Activated naive CD4-positive, alpha-beta T cell treated with anti-CD3 and anti-CD28 coated beads, Interleukin-2, amount 50 U/mL, for 24 hours (primary cell): ENCODE measurements around the gene TGM1.
A peak's percentile ranks its signal among the peaks of the same experiment; 100 is the strongest.

ENCODE experiments used
- H3K27ac Mint-ChIP-seq: one replicate; pipeline ENCODE4 v1.8.0; 2021; ENCODE audit warnings: mild to moderate bottlenecking, mixed read lengths
- H3K27me3 Mint-ChIP-seq: one replicate; pipeline ENCODE4 v1.8.0; 2021; ENCODE audit warnings: mixed read lengths
- H3K36me3 Mint-ChIP-seq: one replicate; pipeline ENCODE4 v1.8.0; 2021; ENCODE audit warnings: mixed read lengths
- H3K4me1 Mint-ChIP-seq: one replicate; pipeline ENCODE4 v1.8.0; 2021; ENCODE audit warnings: mixed read lengths
- H3K4me3 Mint-ChIP-seq: one replicate; pipeline ENCODE4 v1.8.0; 2021; ENCODE audit warnings: mild to moderate bottlenecking, mixed read lengths
- H3K9me3 Mint-ChIP-seq: one replicate; pipeline ENCODE4 v1.8.0; 2021; ENCODE audit warnings: mixed read lengths

TGM1 gene

GRCh38 chr14:24262821-24263733 is at the start of gene TGM1:
Gene TGM1 (minus strand): TSS chr14:24263177. CDS start chr14:24262352, 825 bp downstream.
- Mint-ChIP-seq H3K27ac (no peak within 1 kb of the TSS), H3K9me3 (no peaks in the 10 kb centered on the region)

GRCh38 chr14:24311837-24312615 is 49.0 kb upstream of the TGM1 start:
- peaks cover 4% of the 10 kb centered on the region for H3K36me3 Mint-ChIP-seq
- no peaks in the 10 kb centered on the region for H3K27me3 Mint-ChIP-seq
- peak overlapping the region; percentile 82 for H3K27ac Mint-ChIP-seq
- H3K4me1 Mint-ChIP-seq = peaks cover 75% of the 10 kb centered on the region
- H3K9me3 Mint-ChIP-seq = no peaks in the 10 kb centered on the region
- peak overlapping the region; percentile 80 for H3K4me3 Mint-ChIP-seq

More at GRCh38 chr14:24262821-24263733, at the start of gene TGM1:
- no peaks in the 10 kb centered on the region for H3K27me3 Mint-ChIP-seq
- H3K4me1 Mint-ChIP-seq = no peaks in the 10 kb centered on the region
- H3K36me3 Mint-ChIP-seq = peaks cover 8% of the 10 kb centered on the region
- H3K4me3 Mint-ChIP-seq = no peak within 1 kb of the TSS

GRCh38 chr14:24310646-24311604 is 47.9 kb upstream of the TGM1 start, which contains the start of gene LTB4R:
Gene LTB4R (plus strand): TSS chr14:24311502. CDS start chr14:24315652, 4,150 bp downstream.
- Mint-ChIP-seq H3K4me1 (peaks cover 75% of the 10 kb centered on the region), H3K27me3 (no peaks in the 10 kb centered on the region), H3K27ac (peak within 1 kb of the TSS; percentile 87), H3K36me3 (peaks cover 7% of the 10 kb centered on the region), H3K9me3 (no peaks in the 10 kb centered on the region), H3K4me3 (peak within 1 kb of the TSS; percentile 83)

GRCh38 chr14:24310265-24310645 is 47.3 kb upstream of the TGM1 start:
- Mint-ChIP-seq H3K27me3 (no peaks in the 10 kb centered on the region), H3K4me3 (peak overlapping the region; percentile 83), H3K36me3 (peaks cover 11% of the 10 kb centered on the region), H3K4me1 (peaks cover 71% of the 10 kb centered on the region), H3K9me3 (no peaks in the 10 kb centered on the region), H3K27ac (peak overlapping the region; percentile 87)

- H3K9me3 Mint-ChIP-seq = no peaks in the 10 kb centered on the region
- peaks cover 66% of the 10 kb centered on the region for H3K4me1 Mint-ChIP-seq
- peak within 1 kb of the TSS; percentile 87 for H3K27ac Mint-ChIP-seq
- H3K4me3 Mint-ChIP-seq = peak within 1 kb of the TSS; percentile 83
- no peaks in the 10 kb centered on the region for H3K27me3 Mint-ChIP-seq
- peaks cover 14% of the 10 kb centered on the region for H3K36me3 Mint-ChIP-seq
Measured at GRCh38 chr14:24309538-24310264, 46.7 kb upstream of the TGM1 start, which contains the start of gene LTB4R2. Gene LTB4R2 (plus strand): TSS chr14:24310140. CDS start chr14:24310665, 525 bp downstream.

- Mint-ChIP-seq H3K27ac (peak overlapping the region; percentile 31), H3K4me3 (peak overlapping the region; percentile 6), H3K36me3 (peaks cover 23% of the 10 kb centered on the region), H3K9me3 (no peaks in the 10 kb centered on the region), H3K4me1 (peaks cover 54% of the 10 kb centered on the region), H3K27me3 (no peaks in the 10 kb centered on the region)
Measured at GRCh38 chr14:24308342-24309124, 45.6 kb upstream of the TGM1 start.

- Mint-ChIP-seq H3K36me3 (peaks cover 24% of the 10 kb centered on the region), H3K4me3 (peak within 1 kb of the TSS; percentile 6), H3K27ac (peak within 1 kb of the TSS; percentile 31)
Measured at GRCh38 chr14:24307575-24308341, 44.8 kb upstream of the TGM1 start, which contains the start of gene CIDEB. Gene CIDEB (minus strand): TSS chr14:24307977. CDS start chr14:24307858, 119 bp downstream.

GRCh38 chr14:24307156-24307574 is 44.2 kb upstream of the TGM1 start:
- Mint-ChIP-seq H3K4me1 (peaks cover 40% of the 10 kb centered on the region), H3K27ac (no peak overlapping the region), H3K27me3 (no peaks in the 10 kb centered on the region), H3K9me3 (no peaks in the 10 kb centered on the region), H3K36me3 (peaks cover 24% of the 10 kb centered on the region), H3K4me3 (no peak overlapping the region)

More at GRCh38 chr14:24307575-24308341, 44.8 kb upstream of the TGM1 start, which contains the start of gene CIDEB:
- Mint-ChIP-seq H3K9me3 (no peaks in the 10 kb centered on the region), H3K4me1 (peaks cover 46% of the 10 kb centered on the region), H3K27me3 (no peaks in the 10 kb centered on the region)

GRCh38 chr14:24304019-24304387 is 41.0 kb upstream of the TGM1 start:
- Mint-ChIP-seq H3K27ac (no peak overlapping the region), H3K27me3 (no peaks in the 10 kb centered on the region), H3K4me1 (peaks cover 36% of the 10 kb centered on the region), H3K36me3 (peaks cover 25% of the 10 kb centered on the region), H3K9me3 (no peaks in the 10 kb centered on the region), H3K4me3 (no peak overlapping the region)

- Mint-ChIP-seq H3K36me3 (peaks cover 23% of the 10 kb centered on the region), H3K9me3 (no peaks in the 10 kb centered on the region), H3K4me3 (peak overlapping the region; percentile 97), H3K27me3 (no peaks in the 10 kb centered on the region), H3K27ac (peak overlapping the region; percentile 62), H3K4me1 (peaks cover 46% of the 10 kb centered on the region)
Measured at GRCh38 chr14:24300326-24300980, 37.5 kb upstream of the TGM1 start.

GRCh38 chr14:24299255-24300191 is 36.5 kb upstream of the TGM1 start, which contains the start of the genes DHRS1 and NOP9:
Gene DHRS1 (minus strand): TSS chr14:24299780. CDS start chr14:24299106, 674 bp downstream.
Gene NOP9 (plus strand): TSS chr14:24299850. CDS start chr14:24299955, 105 bp downstream.
- H3K4me1 Mint-ChIP-seq = peaks cover 46% of the 10 kb centered on the region
- H3K36me3 Mint-ChIP-seq = peaks cover 18% of the 10 kb centered on the region
- no peaks in the 10 kb centered on the region for H3K27me3 Mint-ChIP-seq
- peak within 1 kb of the TSS; percentile 97 for H3K4me3 Mint-ChIP-seq
- H3K9me3 Mint-ChIP-seq = no peaks in the 10 kb centered on the region
- H3K27ac Mint-ChIP-seq = peak within 1 kb of the TSS; percentile 97
